Activated naive CD4-positive, alpha-beta T cell treated with anti-CD3 and anti-CD28 coated beads for 36 hours (primary cell): ENCODE data around the gene CLDN1. TPM values are rescaled to one million over a fixed set of nuclear protein-coding genes. Genes with fewer than 3 reads are reported as not detected.

Source experiments
- CTCF ChIA-PET: fragments of 350-600 bp; sonication (Branson Sonifier 250); formaldehyde crosslinking; loops from one replicate; lab custom pipeline; 2021; ENCODE audit warnings: antibody characterized with exemption; lab: Charles Lee
- DNase-seq: peaks from one replicate; pipeline ENCODE4 v3.0.0-alpha.2; 2020
- H3K27ac Mint-ChIP-seq: one replicate; pipeline ENCODE4 v1.8.0; 2021; ENCODE audit warnings: mild to moderate bottlenecking, mixed read lengths
- H3K27me3 Mint-ChIP-seq: one replicate; pipeline ENCODE4 v1.8.0; 2021; ENCODE audit warnings: low read depth, mixed read lengths
- H3K36me3 Mint-ChIP-seq: one replicate; pipeline ENCODE4 v1.8.0; 2021; ENCODE audit warnings: low read depth, mixed read lengths
- H3K4me1 Mint-ChIP-seq: one replicate; pipeline ENCODE4 v1.8.0; 2021; ENCODE audit warnings: low read depth, mixed read lengths
- H3K4me3 Mint-ChIP-seq: one replicate; pipeline ENCODE4 v1.8.0; 2021; ENCODE audit warnings: mild to moderate bottlenecking, moderate library complexity, mixed read lengths
- H3K9me3 Mint-ChIP-seq: one replicate; pipeline ENCODE4 v1.8.0; 2021; ENCODE audit warnings: mixed read lengths
- intact Hi-C: fragments of 100-400 bp; cut with micrococcal nuclease; formaldehyde crosslinking; loops from one replicate; pipeline ENCODE4 v1.15.1; 2023
- total RNA-seq, 2 experiments: library from RNA; stranded (reverse); gene quantifications; one replicate each; pipeline ENCODE4 v1.2.3, GENCODE V29; 2021

Gene CLDN1
- total RNA-seq, 2 experiments from 2014 or later, result 0.88 to 0.96 TPM

- Mint-ChIP-seq H3K4me1 (no peaks in the 10 kb centered on the region), H3K36me3 (no peaks in the 10 kb centered on the region), H3K27ac (no peak overlapping the region), H3K4me3 (no peak overlapping the region), H3K27me3 (peaks cover 18% of the 10 kb centered on the region), H3K9me3 (peaks cover 5% of the 10 kb centered on the region)
- CTCF ChIA-PET, result interaction anchor here (0.6 kb wide), 1 partner anchor 371 kb away, joined by 3 read pairs; no protein-coding TSS in a partner anchor
- no peak for DNase-seq
- intact Hi-C loops, result no loop called here
These were observed 30.7 kb upstream of the CLDN1 start for GRCh38 chr3:190352861-190353457.

DNA sequence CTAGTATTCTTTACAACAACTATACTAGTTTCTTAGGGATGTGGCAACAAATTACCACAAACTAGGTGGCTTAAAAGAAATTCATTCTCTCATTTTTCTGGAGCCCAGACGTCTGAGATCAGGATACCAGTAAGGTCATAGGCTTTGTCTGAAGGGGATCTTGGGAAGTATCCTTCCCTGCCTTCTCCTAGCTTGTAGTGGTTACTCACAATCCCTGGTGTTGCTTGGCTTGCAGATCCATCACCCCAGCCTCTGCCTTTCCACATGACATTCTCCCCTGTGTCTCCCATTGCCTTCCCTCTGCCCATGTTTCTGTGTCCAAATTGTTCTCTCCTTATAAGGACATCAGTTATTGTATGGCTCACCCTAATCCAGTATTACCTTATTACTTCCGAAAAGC, 24.3 kb upstream of the CLDN1 start:
- Mint-ChIP-seq H3K4me3 (no peak overlapping the region), H3K9me3 (peaks cover 5% of the 10 kb centered on the region), H3K27me3 (peaks cover 9% of the 10 kb centered on the region), H3K36me3 (no peaks in the 10 kb centered on the region), H3K4me1 (no peaks in the 10 kb centered on the region), H3K27ac (no peak overlapping the region)
- intact Hi-C loops, result no loop called here
- DNase-seq, result no peak
- CTCF ChIA-PET, result no interaction called here

- H3K27ac Mint-ChIP-seq, result no peak overlapping the region
- peaks cover 5% of the 10 kb centered on the region for H3K9me3 Mint-ChIP-seq
- H3K4me1 Mint-ChIP-seq, result no peaks in the 10 kb centered on the region
- no peak for DNase-seq
- H3K36me3 Mint-ChIP-seq, result no peaks in the 10 kb centered on the region
- peaks cover 5% of the 10 kb centered on the region for H3K27me3 Mint-ChIP-seq
- no peak overlapping the region for H3K4me3 Mint-ChIP-seq
- CTCF ChIA-PET, result no interaction called here
- intact Hi-C loops, result no loop called here
These were observed 23.6 kb upstream of the CLDN1 start for GRCh38 chr3:190345878-190346277.

DNA sequence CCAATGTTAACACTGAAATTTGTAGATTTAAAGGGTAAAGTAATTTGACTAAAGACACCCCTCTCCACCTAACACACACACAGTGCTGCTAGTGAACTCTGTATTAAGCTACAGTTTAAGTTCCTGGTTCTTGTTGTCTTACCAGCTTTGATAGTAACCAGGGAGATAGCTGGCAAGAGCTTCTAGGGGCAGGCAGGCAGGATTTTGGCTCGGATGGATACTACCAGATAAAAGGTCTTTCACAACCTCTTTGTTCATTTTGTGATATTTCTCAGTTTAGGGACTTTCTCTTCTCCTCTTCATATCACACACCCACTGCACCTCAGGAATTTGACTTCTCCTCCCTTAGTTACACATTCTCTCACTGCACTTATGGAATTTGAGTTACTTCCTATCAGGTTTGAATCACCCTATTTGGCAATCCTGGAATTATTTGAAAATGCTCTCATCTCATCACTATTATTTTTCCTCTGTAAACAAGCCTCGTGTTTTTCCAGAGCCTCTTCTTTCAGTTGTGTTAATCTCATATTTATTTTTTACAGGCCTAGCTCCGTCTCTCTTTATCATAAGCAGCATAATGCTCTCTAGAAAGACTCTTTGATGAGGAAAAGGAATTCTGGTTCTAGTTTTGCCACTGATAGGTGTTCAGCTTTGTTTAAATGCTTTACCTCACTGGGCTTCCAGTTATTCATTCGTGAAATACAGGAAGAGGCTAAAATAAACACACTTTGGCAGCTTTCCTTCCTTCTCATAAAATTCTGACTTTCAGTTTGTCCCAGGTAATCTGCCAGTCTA, 23.0 kb upstream of the CLDN1 start:
- intact Hi-C loops, result no loop called here
- Mint-ChIP-seq H3K27ac (no peak overlapping the region), H3K36me3 (no peaks in the 10 kb centered on the region), H3K4me1 (no peaks in the 10 kb centered on the region), H3K9me3 (peaks cover 9% of the 10 kb centered on the region), H3K4me3 (no peak overlapping the region), H3K27me3 (peaks cover 5% of the 10 kb centered on the region)
- DNase-seq, result no peak
- CTCF ChIA-PET, result interaction anchor here (0.8 kb wide), 1 partner anchor 120 kb away, joined by 3 read pairs; no protein-coding TSS in a partner anchor

GRCh38 chr3:190340071-190340470, 17.8 kb upstream of the CLDN1 start:
- intact Hi-C loops, result no loop called here
- CTCF ChIA-PET, result no interaction called here
- H3K4me3 Mint-ChIP-seq, result no peak overlapping the region

DNA sequence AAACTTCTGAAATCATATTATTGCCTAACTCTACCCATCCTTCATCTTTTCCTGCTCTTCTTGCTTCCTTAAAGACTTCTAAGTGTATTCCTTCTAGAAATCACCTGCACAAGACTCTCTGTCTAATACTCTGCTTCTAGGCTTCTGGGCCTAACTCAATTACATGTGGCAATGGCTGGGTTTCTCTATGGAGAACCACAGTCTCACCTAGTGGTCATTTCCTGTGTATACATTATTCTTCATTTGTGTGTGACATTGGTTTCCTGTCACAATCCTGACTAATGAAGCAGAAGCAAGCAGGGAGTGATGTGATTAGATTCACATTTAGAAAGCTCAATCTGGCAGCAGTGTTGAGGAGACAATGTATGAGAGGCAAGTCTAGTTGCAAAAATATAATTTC, 16.9 kb upstream of the CLDN1 start:
- CTCF ChIA-PET, result interaction anchor here (1.1 to 1.4 kb wide), 3 partner anchors 17 to 373 kb away, joined by 3 to 6 read pairs (median 3); partner anchors contain the start of gene CLDN1
- Mint-ChIP-seq H3K27ac (no peak overlapping the region), H3K36me3 (no peaks in the 10 kb centered on the region), H3K9me3 (peaks cover 5% of the 10 kb centered on the region), H3K4me1 (peaks cover 3% of the 10 kb centered on the region), H3K27me3 (peaks cover 2% of the 10 kb centered on the region), H3K4me3 (no peak overlapping the region)
- no peak for DNase-seq
- intact Hi-C loops, result no loop called here

More at GRCh38 chr3:190340071-190340470, 17.8 kb upstream of the CLDN1 start:
- H3K36me3 Mint-ChIP-seq, result no peaks in the 10 kb centered on the region
- H3K27me3 Mint-ChIP-seq, result peaks cover 2% of the 10 kb centered on the region
- H3K9me3 Mint-ChIP-seq, result peaks cover 5% of the 10 kb centered on the region
- peaks cover 3% of the 10 kb centered on the region for H3K4me1 Mint-ChIP-seq
- DNase-seq, result no peak
- no peak overlapping the region for H3K27ac Mint-ChIP-seq

- CTCF ChIA-PET, result interaction anchor here (1.1 to 1.4 kb wide), 3 partner anchors 17 to 372 kb away, joined by 3 to 6 read pairs (median 3); partner anchors contain the start of gene CLDN1
- no peak overlapping the region for H3K27ac Mint-ChIP-seq
These were observed 16.5 kb upstream of the CLDN1 start for GRCh38 chr3:190338717-190339116.

DNA sequence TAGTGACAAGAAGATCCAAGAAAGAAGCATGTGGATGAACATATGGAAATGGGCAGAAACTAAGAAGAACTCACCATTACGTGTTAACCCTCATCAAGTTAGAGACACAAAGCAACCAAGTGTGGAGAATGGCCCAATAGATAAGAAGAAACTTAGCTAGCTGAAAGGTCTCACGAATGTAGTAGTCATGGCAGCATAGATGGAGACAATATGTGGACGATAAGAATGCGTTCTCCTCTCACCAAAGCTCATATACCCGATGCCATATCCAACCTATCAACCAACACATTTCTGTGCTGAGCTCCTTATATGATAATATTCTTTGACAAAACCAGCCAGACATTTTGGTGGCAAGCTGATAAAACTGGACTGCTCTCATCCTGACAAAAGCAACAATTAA, 15.1 kb upstream of the CLDN1 start:
- H3K4me1 Mint-ChIP-seq, result peaks cover 3% of the 10 kb centered on the region
- intact Hi-C loops, result no loop called here
- CTCF ChIA-PET, result interaction anchor here (0.9 to 1.6 kb wide), 3 partner anchors 15 to 360 kb away, joined by 4 to 7 read pairs (median 6); partner anchors contain the start of gene CLDN1
- H3K27me3 Mint-ChIP-seq, result peaks cover 4% of the 10 kb centered on the region
- no peak overlapping the region for H3K4me3 Mint-ChIP-seq
- H3K27ac Mint-ChIP-seq, result no peak overlapping the region
- no peak for DNase-seq
- no peaks in the 10 kb centered on the region for H3K36me3 Mint-ChIP-seq
- peaks cover 5% of the 10 kb centered on the region for H3K9me3 Mint-ChIP-seq

More at GRCh38 chr3:190338717-190339116, 16.5 kb upstream of the CLDN1 start:
- no peaks in the 10 kb centered on the region for H3K36me3 Mint-ChIP-seq
- peaks cover 5% of the 10 kb centered on the region for H3K9me3 Mint-ChIP-seq
- H3K27me3 Mint-ChIP-seq, result peaks cover 2% of the 10 kb centered on the region
- H3K4me1 Mint-ChIP-seq, result peaks cover 3% of the 10 kb centered on the region
- intact Hi-C loops, result no loop called here
- no peak overlapping the region for H3K4me3 Mint-ChIP-seq
- DNase-seq, result no peak

- CTCF ChIA-PET, result interaction anchor here (0.9 to 1.6 kb wide), 3 partner anchors 15 to 360 kb away, joined by 4 to 7 read pairs (median 6); partner anchors contain the start of gene CLDN1
These were observed 14.4 kb upstream of the CLDN1 start for GRCh38 chr3:190336516-190337189.

DNA sequence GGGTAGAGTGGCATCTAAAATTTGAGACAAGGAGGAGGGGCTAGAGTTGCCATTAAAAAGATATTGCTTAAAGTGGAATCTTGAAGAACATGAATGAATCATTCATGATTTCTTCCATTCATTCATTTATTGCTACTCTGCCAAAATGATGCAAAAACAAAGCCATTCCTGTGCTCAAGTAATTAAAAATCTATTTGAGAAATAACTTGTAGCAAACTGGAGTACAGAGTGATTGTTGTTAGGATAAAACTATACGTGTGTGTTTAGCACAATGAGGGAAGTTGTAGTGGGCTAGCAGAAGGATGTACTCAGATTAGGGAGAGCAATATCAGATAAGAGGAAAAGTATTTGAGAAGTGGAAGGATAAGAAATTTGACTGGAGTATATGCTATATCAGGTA, 11.7 kb upstream of the CLDN1 start:
- DNase-seq, result no peak
- H3K9me3 Mint-ChIP-seq, result no peaks in the 10 kb centered on the region
- no peaks in the 10 kb centered on the region for H3K36me3 Mint-ChIP-seq
- CTCF ChIA-PET, result interaction anchor here (0.6 kb wide), 1 partner anchor 200 kb away, joined by 3 read pairs; no protein-coding TSS in a partner anchor
- H3K27me3 Mint-ChIP-seq, result peaks cover 7% of the 10 kb centered on the region
- H3K4me1 Mint-ChIP-seq, result no peaks in the 10 kb centered on the region
- no peak overlapping the region for H3K27ac Mint-ChIP-seq
- H3K4me3 Mint-ChIP-seq, result no peak overlapping the region
- intact Hi-C loops, result no loop called here

More at GRCh38 chr3:190336516-190337189, 14.4 kb upstream of the CLDN1 start:
- H3K4me3 Mint-ChIP-seq, result no peak overlapping the region
- intact Hi-C loops, result no loop called here
- peaks cover 3% of the 10 kb centered on the region for H3K4me1 Mint-ChIP-seq
- DNase-seq, result no peak
- peaks cover 4% of the 10 kb centered on the region for H3K27me3 Mint-ChIP-seq
- no peak overlapping the region for H3K27ac Mint-ChIP-seq
- H3K9me3 Mint-ChIP-seq, result peaks cover 5% of the 10 kb centered on the region
- H3K36me3 Mint-ChIP-seq, result no peaks in the 10 kb centered on the region

- Mint-ChIP-seq H3K27ac (no peak overlapping the region), H3K36me3 (no peaks in the 10 kb centered on the region), H3K4me1 (no peaks in the 10 kb centered on the region), H3K9me3 (no peaks in the 10 kb centered on the region), H3K4me3 (no peak overlapping the region), H3K27me3 (peaks cover 16% of the 10 kb centered on the region)
- no peak for DNase-seq
- CTCF ChIA-PET, result interaction anchor here (0.6 kb wide), 1 partner anchor 370 kb away, joined by 3 read pairs; no protein-coding TSS in a partner anchor
- intact Hi-C loops, result no loop called here
These were observed 8.9 kb upstream of the CLDN1 start for GRCh38 chr3:190330936-190331734.
